PC-3 (cell line): ENCODE measurements around the gene GMDS. TPM values are rescaled to one million over a fixed set of nuclear protein-coding genes. Genes with fewer than 3 reads are reported as not detected.

Source experiments
- ATAC-seq: fragments of 200-7000 bp; cut with Tn5 transposase; 2 replicates; pipeline ENCODE4 v1.9.1; 2020; ENCODE audit warnings: mild to moderate bottlenecking, moderate library complexity
- BruUV-seq: library from RNA; stranded (reverse); fragments of 400-500 nt; replicated peaks from 2 replicates; lab custom pipeline; 2021; lab: Mats Ljungman, UMichigan
- CTCF ChIA-PET: fragments of 300-600 bp; sonication (Branson Sonifier 250); formaldehyde crosslinking; loops from one replicate; lab custom pipeline; 2022; ENCODE audit warnings: antibody characterized with exemption; lab: Charles Lee
- POLR2A ChIA-PET: fragments of 300-600 bp; sonication (Branson Sonifier 250); formaldehyde crosslinking; loops from one replicate; lab custom pipeline; 2022; ENCODE audit warnings: antibody characterized with exemption; ENCODE audit not compliant: unreplicated experiment; lab: Charles Lee
- DNase-seq: peaks from one replicate; pipeline ENCODE4 v3.0.0-alpha.2; 2015
- H2AFZ ChIP-seq: fragments of 300-600 bp; sonication (generic); 2 replicates; pipeline ENCODE4 v1.6.0; 2016; ENCODE audit warnings: antibody characterized with exemption, low read length
- H3F3A ChIP-seq: fragments of 300-600 bp; sonication (generic); one replicate; pipeline ENCODE4 v1.6.0; 2017; ENCODE audit warnings: antibody characterized with exemption, low read length, control low read depth, mild to moderate bottlenecking; ENCODE audit not compliant: unreplicated experiment
- H3K27ac ChIP-seq: fragments of 300-600 bp; sonication (generic); 2 replicates; pipeline ENCODE4 v1.5.1; 2016; ENCODE audit warnings: mild to moderate bottlenecking, low read length
- H3K27me3 ChIP-seq: fragments of 300-600 bp; sonication (generic); 2 replicates; pipeline ENCODE4 v1.6.1; 2016; ENCODE audit warnings: low read length, mixed read lengths
- H3K36me3 ChIP-seq: fragments of 300-600 bp; sonication (generic); 2 replicates; pipeline ENCODE4 v1.6.1; 2016; ENCODE audit warnings: low read depth, mixed run types, low read length, mixed read lengths
- H3K4me1 ChIP-seq: fragments of 300-600 bp; sonication (generic); 2 replicates; pipeline ENCODE4 v1.5.1; 2016; ENCODE audit warnings: low read length; ENCODE audit not compliant: insufficient read depth
- H3K4me2 ChIP-seq: fragments of 300-600 bp; sonication (generic); 2 replicates; pipeline ENCODE4 v1.6.0; 2016; ENCODE audit warnings: low read length
- H3K4me3 ChIP-seq: fragments of 300-600 bp; sonication (generic); 2 replicates; pipeline ENCODE4 v1.5.1; 2016; ENCODE audit warnings: mild to moderate bottlenecking, low read length, mixed read lengths
- H3K79me2 ChIP-seq: fragments of 300-600 bp; sonication (generic); 2 replicates; pipeline ENCODE4 v1.6.1; 2017; ENCODE audit warnings: low read length, mixed read lengths
- H3K9ac ChIP-seq: fragments of 300-600 bp; sonication (generic); 2 replicates; pipeline ENCODE4 v1.6.0; 2016; ENCODE audit warnings: mild to moderate bottlenecking, low read length
- H3K9me2 ChIP-seq: fragments of 300-600 bp; sonication (generic); replicated peaks from 2 replicates; pipeline ENCODE4 v1.6.1; 2016; ENCODE audit warnings: mixed run types, low read length, mixed read lengths
- H3K9me3 ChIP-seq: fragments of 300-600 bp; sonication (generic); 2 replicates; pipeline ENCODE4 v1.6.1; 2016; ENCODE audit warnings: low read length, mixed read lengths
- H4K20me1 ChIP-seq: fragments of 300-600 bp; sonication (generic); 2 replicates; pipeline ENCODE4 v1.6.1; 2016; ENCODE audit warnings: low read length, mixed read lengths
- EZH2 ChIP-seq: fragments of 300-600 bp; sonication (generic); IDR thresholded peaks from one replicate; pipeline ENCODE4 v1.6.1; 2017; ENCODE audit warnings: antibody characterized with exemption, mild to moderate bottlenecking, low read length; ENCODE audit not compliant: unreplicated experiment
- EZH2phosphoT487 ChIP-seq: fragments of 300-600 bp; sonication (generic); IDR thresholded peaks from 2 replicates; pipeline ENCODE4 v1.6.1; 2018; ENCODE audit warnings: mild to moderate bottlenecking, antibody characterized with exemption, low read length, borderline replicate concordance
- intact Hi-C: fragments of 100-400 bp; cut with micrococcal nuclease; formaldehyde crosslinking; loops from 2 replicates; pipeline ENCODE4 v1.9.0; 2023
- total RNA-seq: library from RNA; depleted of rRNA; stranded (reverse); fragments of >200 nt; gene quantifications from 2 replicates; pipeline ENCODE4 v1.2.3, GENCODE V29; 2014
- TF ChIP-seq, protein P1 (sequence below): fragments of 300-600 bp; sonication (generic); conservative IDR thresholded peaks from 2 replicates; pipeline ENCODE4 v1.5.1; 2017; ENCODE audit warnings: antibody characterized with exemption, low read depth, mild to moderate bottlenecking, low read length

GMDS gene
- total RNA-seq, 1 experiment from 2014 or later = 18.3 TPM

DNA sequence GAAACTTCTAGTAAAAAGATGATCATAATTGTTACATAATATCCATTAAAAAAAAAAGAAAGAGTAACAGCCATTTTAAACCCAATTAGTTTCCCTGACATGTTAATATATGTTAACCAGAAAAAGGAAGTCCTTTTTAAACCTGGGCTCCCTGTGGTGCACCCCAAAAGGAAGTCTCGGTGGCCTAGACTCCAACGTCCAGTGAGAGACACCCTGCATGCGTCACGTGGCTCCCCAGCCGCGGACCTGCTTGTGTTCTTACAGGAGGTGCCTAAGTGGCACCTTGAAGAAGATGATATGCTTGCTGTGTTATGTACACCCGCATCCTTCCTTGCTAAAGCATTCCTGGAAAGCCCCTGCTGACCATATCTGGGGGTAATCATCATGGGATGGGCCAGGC is 585.6 kb downstream of the GMDS start:
- no peak for TF ChIP-seq EZH2
- no peak for TF ChIP-seq EZH2phosphoT487
- TF ChIP-seq, protein P1, sequence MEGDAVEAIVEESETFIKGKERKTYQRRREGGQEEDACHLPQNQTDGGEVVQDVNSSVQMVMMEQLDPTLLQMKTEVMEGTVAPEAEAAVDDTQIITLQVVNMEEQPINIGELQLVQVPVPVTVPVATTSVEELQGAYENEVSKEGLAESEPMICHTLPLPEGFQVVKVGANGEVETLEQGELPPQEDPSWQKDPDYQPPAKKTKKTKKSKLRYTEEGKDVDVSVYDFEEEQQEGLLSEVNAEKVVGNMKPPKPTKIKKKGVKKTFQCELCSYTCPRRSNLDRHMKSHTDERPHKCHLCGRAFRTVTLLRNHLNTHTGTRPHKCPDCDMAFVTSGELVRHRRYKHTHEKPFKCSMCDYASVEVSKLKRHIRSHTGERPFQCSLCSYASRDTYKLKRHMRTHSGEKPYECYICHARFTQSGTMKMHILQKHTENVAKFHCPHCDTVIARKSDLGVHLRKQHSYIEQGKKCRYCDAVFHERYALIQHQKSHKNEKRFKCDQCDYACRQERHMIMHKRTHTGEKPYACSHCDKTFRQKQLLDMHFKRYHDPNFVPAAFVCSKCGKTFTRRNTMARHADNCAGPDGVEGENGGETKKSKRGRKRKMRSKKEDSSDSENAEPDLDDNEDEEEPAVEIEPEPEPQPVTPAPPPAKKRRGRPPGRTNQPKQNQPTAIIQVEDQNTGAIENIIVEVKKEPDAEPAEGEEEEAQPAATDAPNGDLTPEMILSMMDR = no peak
- Histone ChIP-seq H3K4me1 (no peaks in the 10 kb centered on the region), H3K9me3 (no peaks in the 10 kb centered on the region), H2AFZ (no peak overlapping the region), H3K4me3 (no peak overlapping the region), H4K20me1 (no peaks in the 10 kb centered on the region), H3K9me2 (no peaks in the 10 kb centered on the region), H3K9ac (no peak overlapping the region), H3K36me3 (no peaks in the 10 kb centered on the region), H3K27ac (no peak overlapping the region), H3F3A (no peaks in the 10 kb centered on the region), H3K4me2 (no peak overlapping the region), H3K79me2 (no peaks in the 10 kb centered on the region), H3K27me3 (no peaks in the 10 kb centered on the region)
- CTCF ChIA-PET = no interaction called here
- DNase-seq = no peak
- ATAC-seq = no peak
- POLR2A ChIA-PET = no interaction called here
- BruUV-seq = no TSS peak
- intact Hi-C loops = no loop called here

- DNase-seq = no peak
- no peak for ATAC-seq
- Histone ChIP-seq H3K4me3 (no peak overlapping the region), H3K36me3 (no peaks in the 10 kb centered on the region), H3K4me1 (no peaks in the 10 kb centered on the region), H3F3A (no peaks in the 10 kb centered on the region), H3K79me2 (no peaks in the 10 kb centered on the region), H3K4me2 (no peak overlapping the region), H3K9me3 (no peaks in the 10 kb centered on the region), H3K27me3 (no peaks in the 10 kb centered on the region), H4K20me1 (no peaks in the 10 kb centered on the region), H3K9me2 (no peaks in the 10 kb centered on the region), H3K9ac (no peak overlapping the region), H2AFZ (no peak overlapping the region), H3K27ac (no peak overlapping the region)
- CTCF ChIA-PET = interaction anchor here (0.6 kb wide), 1 partner anchor 551 kb away, joined by 4 read pairs; no protein-coding TSS in a partner anchor
- TF ChIP-seq, protein P1 = no peak
- TF ChIP-seq EZH2phosphoT487 (no peak), EZH2 (no peak)
- POLR2A ChIA-PET = no interaction called here
- no TSS peak for BruUV-seq
- intact Hi-C loops = no loop called here
Observed at GRCh38 chr6:1658212-1659005, 587.0 kb downstream of the GMDS start.

DNA sequence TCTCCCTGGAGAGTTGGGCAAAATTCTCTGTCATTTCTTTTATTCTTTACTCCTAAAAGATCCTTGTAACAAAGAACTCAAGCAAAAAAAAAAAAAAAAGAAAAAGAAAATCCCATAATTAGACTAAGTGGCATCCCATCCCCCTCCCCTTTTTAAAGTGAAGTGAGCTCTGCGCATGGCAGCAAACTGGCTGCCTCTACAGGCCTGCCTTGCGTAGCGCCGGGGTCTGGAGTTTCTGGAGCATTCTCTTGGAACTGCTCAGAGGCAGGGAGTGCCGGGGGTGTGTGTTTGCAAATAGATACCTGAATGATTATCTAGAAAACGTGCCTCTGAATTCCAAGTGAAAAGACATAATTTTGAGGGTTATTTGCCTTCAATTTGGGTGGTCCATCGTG is 587.6 kb downstream of the GMDS start:
- DNase-seq = no peak
- no peak overlapping the region for H3K4me3 ChIP-seq
- intact Hi-C loops = no loop called here
- no peak overlapping the region for H3K9ac ChIP-seq
- no peaks in the 10 kb centered on the region for H3K79me2 ChIP-seq
- no peaks in the 10 kb centered on the region for H4K20me1 ChIP-seq
- H3K27me3 ChIP-seq = no peaks in the 10 kb centered on the region
- no peak overlapping the region for H2AFZ ChIP-seq
- H3K4me1 ChIP-seq = no peaks in the 10 kb centered on the region
- no TSS peak for BruUV-seq
- no peak overlapping the region for H3K4me2 ChIP-seq
- H3F3A ChIP-seq = no peaks in the 10 kb centered on the region
- H3K27ac ChIP-seq = no peak overlapping the region
- ChIA-PET POLR2A (no interaction called here), CTCF (interaction anchor here (0.6 kb wide), 1 partner anchor 551 kb away, joined by 4 read pairs; no protein-coding TSS in a partner anchor)
- no peaks in the 10 kb centered on the region for H3K9me2 ChIP-seq
- TF ChIP-seq, protein P1 = no peak
- TF ChIP-seq EZH2 = no peak
- TF ChIP-seq EZH2phosphoT487 = no peak
- no peaks in the 10 kb centered on the region for H3K36me3 ChIP-seq
- no peaks in the 10 kb centered on the region for H3K9me3 ChIP-seq
- no peak for ATAC-seq
